Fibroblast of pulmonary artery (primary cell): ENCODE data around the gene TSHR.

ENCODE experiments used
- DNase-seq: peaks from one replicate; pipeline ENCODE4 v3.0.0-alpha.2; 2010; ENCODE audit warnings: low read depth
- H3K4me3 ChIP-seq: replicated peaks from 2 replicates; pipeline ENCODE4 v1.5.1; 2011; ENCODE audit warnings: low read depth, mild to moderate bottlenecking, control low read depth, low read length, moderate library complexity
- TF ChIP-seq, protein P1 (sequence below): IDR thresholded peaks from 2 replicates; pipeline ENCODE4 v1.5.1; 2011; ENCODE audit warnings: mild to moderate bottlenecking, control low read depth, low read length, inconsistent platforms; ENCODE audit errors: missing control alignments

The TSHR gene

DNA sequence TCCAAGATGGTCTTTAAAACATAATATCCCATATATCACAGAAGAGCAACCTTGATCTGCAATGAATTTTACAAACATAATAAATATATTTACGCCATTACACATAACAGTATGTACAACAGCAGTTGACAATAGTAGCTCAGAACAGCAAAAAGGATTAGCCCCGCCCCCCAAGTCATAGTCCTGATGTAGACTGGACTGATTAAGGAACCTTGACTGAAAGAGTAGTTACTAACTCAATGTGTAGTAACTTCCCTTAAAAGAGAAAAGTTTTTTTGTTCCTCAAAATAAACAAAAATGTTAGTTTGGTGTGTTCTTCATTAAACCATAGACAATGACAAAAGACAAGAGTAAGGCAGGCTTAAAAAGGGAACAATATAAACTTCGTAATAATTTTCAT is 220.8 kb downstream of the TSHR start:
- TF ChIP-seq, protein P1, sequence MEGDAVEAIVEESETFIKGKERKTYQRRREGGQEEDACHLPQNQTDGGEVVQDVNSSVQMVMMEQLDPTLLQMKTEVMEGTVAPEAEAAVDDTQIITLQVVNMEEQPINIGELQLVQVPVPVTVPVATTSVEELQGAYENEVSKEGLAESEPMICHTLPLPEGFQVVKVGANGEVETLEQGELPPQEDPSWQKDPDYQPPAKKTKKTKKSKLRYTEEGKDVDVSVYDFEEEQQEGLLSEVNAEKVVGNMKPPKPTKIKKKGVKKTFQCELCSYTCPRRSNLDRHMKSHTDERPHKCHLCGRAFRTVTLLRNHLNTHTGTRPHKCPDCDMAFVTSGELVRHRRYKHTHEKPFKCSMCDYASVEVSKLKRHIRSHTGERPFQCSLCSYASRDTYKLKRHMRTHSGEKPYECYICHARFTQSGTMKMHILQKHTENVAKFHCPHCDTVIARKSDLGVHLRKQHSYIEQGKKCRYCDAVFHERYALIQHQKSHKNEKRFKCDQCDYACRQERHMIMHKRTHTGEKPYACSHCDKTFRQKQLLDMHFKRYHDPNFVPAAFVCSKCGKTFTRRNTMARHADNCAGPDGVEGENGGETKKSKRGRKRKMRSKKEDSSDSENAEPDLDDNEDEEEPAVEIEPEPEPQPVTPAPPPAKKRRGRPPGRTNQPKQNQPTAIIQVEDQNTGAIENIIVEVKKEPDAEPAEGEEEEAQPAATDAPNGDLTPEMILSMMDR, result no peak
- DNase-seq, result no peak
- H3K4me3 ChIP-seq, result no peak overlapping the region

DNA sequence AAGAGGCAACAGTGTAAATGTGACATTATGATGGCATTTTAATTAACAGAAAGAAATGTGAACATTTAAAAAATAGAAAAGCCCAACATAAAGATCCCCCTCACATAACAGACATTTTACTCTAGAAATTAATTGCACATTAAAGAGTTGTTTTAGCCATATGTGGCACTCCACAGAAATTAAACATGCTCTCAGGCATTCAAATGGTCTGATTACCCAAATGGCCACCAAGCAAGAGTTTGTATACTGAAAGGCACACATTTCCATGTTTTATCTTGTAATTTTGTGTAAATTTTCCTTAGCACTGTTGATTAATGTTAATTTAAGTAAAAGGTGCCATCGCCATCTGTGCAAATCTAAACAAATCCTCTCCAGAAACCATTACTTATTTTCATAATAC is 221.8 kb downstream of the TSHR start:
- no peak overlapping the region for H3K4me3 ChIP-seq
- no peak for DNase-seq
- TF ChIP-seq, protein P1, result no peak

DNA sequence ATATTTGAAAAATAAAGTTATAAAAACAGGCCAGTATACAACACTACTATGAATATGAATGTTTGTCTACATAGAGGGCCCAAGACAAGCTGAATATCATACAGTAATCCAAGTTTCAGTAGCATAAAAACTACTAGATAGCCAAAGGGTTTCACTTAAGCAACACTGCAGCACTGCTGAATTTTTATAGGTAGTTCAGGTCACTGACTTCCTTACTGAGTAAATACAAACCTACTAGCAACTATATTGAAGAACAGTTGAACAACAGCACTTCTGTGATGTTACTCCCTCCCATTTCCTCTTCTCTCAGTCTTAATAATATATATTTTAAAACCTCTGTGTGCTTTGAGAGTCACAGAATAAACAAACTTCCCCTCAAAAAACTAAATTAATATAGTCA is 222.6 kb downstream of the TSHR start:
- DNase-seq, result no peak
- no peak overlapping the region for H3K4me3 ChIP-seq
- TF ChIP-seq, protein P1, result no peak

DNA sequence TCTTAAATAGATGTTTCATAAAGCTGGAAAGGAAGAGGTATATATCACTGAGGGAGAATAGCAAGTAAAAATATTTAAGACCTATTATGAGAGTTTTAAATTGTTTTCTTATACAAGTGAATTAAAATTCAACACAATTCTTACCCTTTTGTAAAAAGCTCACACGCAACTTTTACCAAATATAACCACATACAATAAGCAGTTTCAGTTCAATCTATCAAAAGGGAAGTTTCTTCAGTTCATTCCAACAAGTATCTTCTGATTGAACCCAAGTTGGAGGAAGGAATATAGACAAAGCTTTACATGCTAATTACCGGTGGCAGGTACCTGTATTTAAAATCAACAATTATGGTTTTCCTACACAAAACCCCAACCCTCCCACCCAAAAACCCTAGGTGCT is 224.2 kb downstream of the TSHR start:
- TF ChIP-seq, protein P1, result no peak
- no peak overlapping the region for H3K4me3 ChIP-seq
- no peak for DNase-seq

DNA sequence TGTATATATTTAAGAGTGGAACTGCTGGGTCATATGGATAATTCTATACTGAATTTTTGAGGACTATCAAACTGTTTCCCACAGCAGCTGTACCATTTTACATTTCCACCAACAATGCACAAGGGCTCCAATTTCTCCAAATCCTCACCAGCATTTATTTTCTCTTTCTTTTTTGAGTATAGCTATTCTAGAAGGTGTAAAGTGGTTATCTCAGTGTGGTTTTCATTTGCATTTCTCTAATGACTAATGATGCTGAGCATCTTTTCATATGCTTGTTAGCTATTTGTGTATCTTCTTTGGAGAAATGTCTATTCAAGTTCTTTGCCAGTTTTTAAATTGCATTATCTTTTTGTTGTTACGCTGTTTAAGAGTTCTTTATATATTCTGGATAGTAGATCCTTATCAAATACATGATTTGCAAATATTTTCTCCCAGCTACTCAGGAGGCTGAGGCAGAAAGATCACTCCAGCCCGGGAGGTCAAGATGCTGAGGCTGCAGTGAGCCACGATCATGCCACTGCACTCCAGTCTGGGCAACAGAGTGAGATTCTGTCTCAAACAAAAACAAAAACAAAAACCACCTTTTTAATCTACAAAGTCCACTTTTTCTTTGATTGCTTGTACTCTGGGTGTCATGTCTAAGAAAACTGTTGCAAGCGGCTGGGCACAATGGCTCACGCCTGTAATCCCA is 232.6 kb downstream of the TSHR start:
- no peak overlapping the region for H3K4me3 ChIP-seq
- TF ChIP-seq, protein P1, result no peak
- DNase-seq, result no peak

DNA sequence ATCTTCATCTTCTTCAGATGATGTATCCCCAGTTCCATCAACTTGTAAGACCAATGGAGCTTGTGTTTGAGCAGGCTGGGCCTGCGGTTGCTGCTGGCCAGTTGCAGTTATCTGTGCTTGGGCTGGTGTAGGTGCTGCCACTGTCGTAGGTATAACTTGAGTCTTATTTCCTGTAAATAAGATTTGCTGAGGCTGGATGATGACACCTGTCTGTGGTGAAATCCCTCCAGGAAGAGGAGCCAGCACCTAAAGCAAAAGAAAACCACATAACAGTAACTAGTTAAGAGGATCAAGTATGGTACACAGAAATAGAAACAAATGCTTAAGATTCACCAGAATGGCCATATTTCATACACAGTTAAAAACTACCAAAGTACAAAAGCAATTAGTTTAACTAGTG is 237.2 kb downstream of the TSHR start:
- DNase-seq, result no peak
- H3K4me3 ChIP-seq, result no peak overlapping the region
- TF ChIP-seq, protein P1, result no peak

DNA sequence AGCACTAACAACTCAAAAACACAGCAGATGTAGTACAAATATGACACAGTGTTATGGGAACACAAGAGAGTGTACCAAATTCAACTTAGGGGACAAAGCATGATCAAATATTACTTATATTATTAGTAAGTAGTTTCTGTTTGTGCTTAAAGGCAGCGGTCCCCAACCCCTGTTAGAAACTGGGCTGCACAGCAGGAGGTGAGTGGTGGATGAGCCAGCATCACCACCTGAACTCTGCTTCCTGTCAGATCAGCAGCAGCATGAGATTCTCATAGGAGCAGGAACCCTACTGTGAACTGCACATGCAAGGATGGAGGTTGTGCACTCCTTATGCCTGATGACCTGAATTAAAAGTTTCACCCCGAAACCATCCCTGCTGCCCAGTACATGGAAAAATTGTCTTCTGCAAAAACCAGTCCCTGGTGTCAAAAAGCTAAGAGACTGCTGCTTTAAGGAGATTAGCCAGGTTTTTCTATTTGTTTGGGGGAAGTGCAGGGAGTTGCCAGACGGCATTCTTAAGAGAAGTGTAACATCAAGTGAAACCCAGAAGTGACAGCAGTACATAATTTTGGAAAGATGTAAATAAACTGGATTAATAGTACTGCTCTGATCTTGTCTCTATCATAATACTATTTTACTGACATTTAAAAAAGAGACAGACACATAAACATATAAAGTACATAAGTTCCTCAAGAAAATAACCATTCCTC is 238.7 kb downstream of the TSHR start:
- H3K4me3 ChIP-seq, result no peak overlapping the region
- no peak for DNase-seq
- TF ChIP-seq, protein P1, result no peak
